ENCODE measurements around the gene GNG14. TPM values are rescaled to one million over a fixed set of nuclear protein-coding genes. Genes with fewer than 3 reads are reported as not detected.
"Not testable (repeated sequence)": the region's sequence is repeated elsewhere in the genome, so short reads cannot be mapped to it uniquely, and the experiment has no call there.

The GNG14 gene
- total RNA-seq, 3 donors from 2014 or later (not counting 1 experiment from before 2014, with no cell fraction given): not detected

GRCh38 chr19:12641456-12641855 is 46.3 kb upstream of the GNG14 start:
- H3K9me3 Mint-ChIP-seq: no peaks in the 10 kb centered on the region
- Histone ChIP-seq H3K36me3 (ENCODE audit: control insufficient read depth, insufficient read depth, low read length) (no peaks in the 10 kb centered on the region), H3K27me3 (ENCODE audit: control insufficient read depth, insufficient read depth, low read length) (no peaks in the 10 kb centered on the region), H3K9me3 (ENCODE audit: control insufficient read depth, insufficient read depth, low read length) (no peaks in the 10 kb centered on the region), H3K27ac (ENCODE audit: low read length) (no peak overlapping the region), H3K4me1 (ENCODE audit: control insufficient read depth, insufficient read depth, low read length) (peaks cover 11% of the 10 kb centered on the region), H3K4me3 (ENCODE audit: low read length) (no peak overlapping the region)
- no peaks in the 10 kb centered on the region for H3K27me3 Mint-ChIP-seq (ENCODE audit: low read depth in 2 of 2)
- no peak overlapping the region for H3K27ac Mint-ChIP-seq
- no peak for ATAC-seq
- no peak overlapping the region for H3K4me3 Mint-ChIP-seq
- intact Hi-C loops (cut with micrococcal nuclease): loop anchor here (2.0 kb wide), 1 partner anchor 31 kb away; no protein-coding TSS in a partner anchor
- DNase-seq: no peak
- H3K36me3 Mint-ChIP-seq: no peaks in the 10 kb centered on the region
- peaks cover 7 to 9% of the 10 kb centered on the region in 2 donors for H3K4me1 Mint-ChIP-seq
- TF ChIP-seq CTCF (IDR thresholded peaks at IDR 0.05): no peak
- WGBS (ENCODE audit: insufficient coverage): 91% methylated on average over 13 of the region's 13 CpGs

- Histone ChIP-seq H3K9me3 (ENCODE audit: control insufficient read depth, insufficient read depth, low read length) (no peaks in the 10 kb centered on the region), H3K27me3 (ENCODE audit: control insufficient read depth, insufficient read depth, low read length) (no peaks in the 10 kb centered on the region), H3K4me1 (ENCODE audit: control insufficient read depth, insufficient read depth, low read length) (peaks cover 12% of the 10 kb centered on the region), H3K27ac (ENCODE audit: low read length) (no peak overlapping the region), H3K4me3 (ENCODE audit: low read length) (no peak overlapping the region), H3K36me3 (ENCODE audit: control insufficient read depth, insufficient read depth, low read length) (no peaks in the 10 kb centered on the region)
- intact Hi-C loops (cut with micrococcal nuclease): no loop called here
- no peak for ATAC-seq
- no peak overlapping the region for H3K4me3 Mint-ChIP-seq
- no peak for DNase-seq
- H3K4me1 Mint-ChIP-seq: peaks cover 7 to 12% of the 10 kb centered on the region in 2 donors
- no peak overlapping the region for H3K27ac Mint-ChIP-seq
- no peaks in the 10 kb centered on the region for H3K27me3 Mint-ChIP-seq (ENCODE audit: low read depth in 2 of 2)
- whole genome bisulfite sequencing (ENCODE audit: insufficient coverage): 96% methylated on average over 26 of the region's 26 CpGs
- H3K9me3 Mint-ChIP-seq: no peaks in the 10 kb centered on the region
- TF ChIP-seq CTCF (IDR thresholded peaks at IDR 0.05): no peak
- H3K36me3 Mint-ChIP-seq: no peaks in the 10 kb centered on the region
Measured at GRCh38 chr19:12642506-12642905, 45.3 kb upstream of the GNG14 start.

- H3K9me3 ChIP-seq (ENCODE audit: control insufficient read depth, insufficient read depth, low read length); H3K36me3 ChIP-seq (ENCODE audit: control insufficient read depth, insufficient read depth, low read length); H3K27me3 ChIP-seq (ENCODE audit: control insufficient read depth, insufficient read depth, low read length); DNase-seq; ATAC-seq; H3K36me3 Mint-ChIP-seq; H3K4me3 ChIP-seq (ENCODE audit: low read length); intact Hi-C loops (cut with micrococcal nuclease); H3K27ac Mint-ChIP-seq; H3K9me3 Mint-ChIP-seq; H3K27me3 Mint-ChIP-seq (ENCODE audit: low read depth in 2 of 2); H3K4me3 Mint-ChIP-seq; H3K27ac ChIP-seq (ENCODE audit: low read length): not testable (repeated sequence)
- peaks cover 7 to 15% of the 10 kb centered on the region in 2 donors for H3K4me1 Mint-ChIP-seq
- peaks cover 23% of the 10 kb centered on the region for H3K4me1 ChIP-seq (ENCODE audit: control insufficient read depth, insufficient read depth, low read length)
- 97% methylated on average over 14 of the region's 14 CpGs for WGBS (ENCODE audit: insufficient coverage)
Measured at GRCh38 chr19:12643716-12644115, 44.1 kb upstream of the GNG14 start.

- Histone ChIP-seq H3K27ac (ENCODE audit: low read length) (no peak overlapping the region), H3K4me1 (ENCODE audit: control insufficient read depth, insufficient read depth, low read length) (peaks cover 11% of the 10 kb centered on the region), H3K4me3 (ENCODE audit: low read length) (no peak overlapping the region), H3K9me3 (ENCODE audit: control insufficient read depth, insufficient read depth, low read length) (no peaks in the 10 kb centered on the region), H3K27me3 (ENCODE audit: control insufficient read depth, insufficient read depth, low read length) (no peaks in the 10 kb centered on the region), H3K36me3 (ENCODE audit: control insufficient read depth, insufficient read depth, low read length) (peaks cover 4% of the 10 kb centered on the region)
- H3K9me3 Mint-ChIP-seq: no peaks in the 10 kb centered on the region
- ATAC-seq (no peak), DNase-seq (no peak)
- no peaks in the 10 kb centered on the region for H3K36me3 Mint-ChIP-seq
- no peaks in the 10 kb centered on the region for H3K27me3 Mint-ChIP-seq (ENCODE audit: low read depth in 2 of 2)
- H3K4me1 Mint-ChIP-seq: peaks cover 0 to 7% of the 10 kb centered on the region in 2 donors
- peak overlapping the region; percentile 13 for H3K4me3 Mint-ChIP-seq
- no peak for TF ChIP-seq CTCF (IDR thresholded peaks at IDR 0.05)
- WGBS (ENCODE audit: insufficient coverage): 82% methylated on average over 10 of the region's 10 CpGs
- H3K27ac Mint-ChIP-seq: peak overlapping the region in 1 of 2 donors; percentile 72
- intact Hi-C loops (cut with micrococcal nuclease): no loop called here
Measured at GRCh38 chr19:12646551-12646950, 41.2 kb upstream of the GNG14 start.

All from natural killer cell (primary cell).